ENCODE results near the gene GRIA4. TPM values are rescaled to one million over a fixed set of nuclear protein-coding genes. Genes with fewer than 3 reads are reported as not detected.

GRIA4 gene
- total RNA-seq, 1 donor from 2014 or later, result 8.7 TPM

- TF ChIP-seq CTCF (IDR thresholded peaks at IDR 0.05; ENCODE audit: unreplicated experiment), result no peak
Observed at GRCh38 chr11:105852403-105852802, 242.5 kb downstream of the GRIA4 start.

DNA sequence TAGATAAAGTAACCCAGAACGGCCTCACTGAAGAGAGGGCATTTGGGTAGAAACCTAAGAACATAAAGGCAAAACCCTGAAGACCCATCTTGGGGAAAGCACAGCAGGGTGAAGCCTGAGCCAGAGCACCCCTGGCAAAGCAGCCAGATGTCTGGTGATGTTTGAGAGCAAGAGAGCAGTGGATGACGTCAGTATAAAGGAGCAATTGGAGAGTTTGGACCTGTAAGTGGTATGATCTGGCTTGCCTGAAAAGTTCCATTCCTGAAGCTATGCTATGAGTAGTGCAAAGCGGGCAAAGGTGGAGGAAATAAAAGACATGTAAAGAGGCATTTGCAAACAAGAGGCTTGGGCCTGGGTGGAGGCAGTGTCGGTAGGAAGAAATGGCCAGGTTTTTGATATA, 244.4 kb downstream of the GRIA4 start:
- Mint-ChIP-seq H3K27me3 (ENCODE audit: unreplicated experiment) (no peaks in the 10 kb centered on the region), H3K27ac (ENCODE audit: unreplicated experiment) (no peak overlapping the region), H3K36me3 (ENCODE audit: low read depth, unreplicated experiment) (no peaks in the 10 kb centered on the region), H3K9me3 (ENCODE audit: unreplicated experiment) (no peaks in the 10 kb centered on the region), H3K4me3 (ENCODE audit: unreplicated experiment) (no peak overlapping the region), H3K4me1 (ENCODE audit: unreplicated experiment) (no peaks in the 10 kb centered on the region)
- no peak for DNase-seq (ENCODE audit: low spot score)
- TF ChIP-seq CTCF (IDR thresholded peaks at IDR 0.05; ENCODE audit: unreplicated experiment), result no peak

More at GRCh38 chr11:105852403-105852802, 242.5 kb downstream of the GRIA4 start:
- Mint-ChIP-seq H3K36me3 (ENCODE audit: low read depth, unreplicated experiment) (no peaks in the 10 kb centered on the region), H3K4me1 (ENCODE audit: unreplicated experiment) (no peaks in the 10 kb centered on the region), H3K4me3 (ENCODE audit: unreplicated experiment) (no peak overlapping the region), H3K27me3 (ENCODE audit: unreplicated experiment) (no peaks in the 10 kb centered on the region), H3K9me3 (ENCODE audit: unreplicated experiment) (no peaks in the 10 kb centered on the region), H3K27ac (ENCODE audit: unreplicated experiment) (no peak overlapping the region)
- no peak for DNase-seq (ENCODE audit: low spot score)

- Mint-ChIP-seq H3K27ac (ENCODE audit: unreplicated experiment) (no peak overlapping the region), H3K36me3 (ENCODE audit: low read depth, unreplicated experiment) (no peaks in the 10 kb centered on the region), H3K9me3 (ENCODE audit: unreplicated experiment) (no peaks in the 10 kb centered on the region), H3K4me3 (ENCODE audit: unreplicated experiment) (no peak overlapping the region), H3K27me3 (ENCODE audit: unreplicated experiment) (no peaks in the 10 kb centered on the region), H3K4me1 (ENCODE audit: unreplicated experiment) (no peaks in the 10 kb centered on the region)
- no peak for DNase-seq (ENCODE audit: low spot score)
- no peak for TF ChIP-seq CTCF (IDR thresholded peaks at IDR 0.05; ENCODE audit: unreplicated experiment)
Observed at GRCh38 chr11:105856954-105857353, 247.1 kb downstream of the GRIA4 start.

GRCh38 chr11:105857728-105858127, 247.9 kb downstream of the GRIA4 start:
- Mint-ChIP-seq H3K27me3 (ENCODE audit: unreplicated experiment) (no peaks in the 10 kb centered on the region), H3K9me3 (ENCODE audit: unreplicated experiment) (no peaks in the 10 kb centered on the region), H3K36me3 (ENCODE audit: low read depth, unreplicated experiment) (no peaks in the 10 kb centered on the region), H3K4me1 (ENCODE audit: unreplicated experiment) (no peaks in the 10 kb centered on the region), H3K4me3 (ENCODE audit: unreplicated experiment) (no peak overlapping the region), H3K27ac (ENCODE audit: unreplicated experiment) (no peak overlapping the region)
- DNase-seq (ENCODE audit: low spot score), result no peak
- no peak for TF ChIP-seq CTCF (IDR thresholded peaks at IDR 0.05; ENCODE audit: unreplicated experiment)

DNA sequence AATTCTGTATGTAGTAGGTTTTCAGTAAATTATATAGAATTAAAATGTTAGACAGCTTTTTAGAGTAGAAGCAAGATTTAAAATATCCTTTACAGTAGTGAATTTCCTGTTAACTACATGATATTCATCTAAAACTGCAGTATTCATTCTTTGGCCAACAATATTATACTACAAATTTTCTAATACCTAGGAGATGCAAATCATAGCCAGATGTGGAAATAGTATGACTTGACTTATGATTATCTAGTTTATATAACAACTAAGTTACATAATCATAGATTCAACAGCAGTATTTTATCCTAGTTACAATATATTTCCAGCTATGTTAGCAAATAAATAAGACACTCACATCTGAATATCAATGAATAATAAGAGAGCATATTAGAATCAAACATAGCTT, 249.0 kb downstream of the GRIA4 start:
- H3K4me3 Mint-ChIP-seq (ENCODE audit: unreplicated experiment), result no peak overlapping the region
- H3K9me3 Mint-ChIP-seq (ENCODE audit: unreplicated experiment), result no peaks in the 10 kb centered on the region
- H3K4me1 Mint-ChIP-seq (ENCODE audit: unreplicated experiment), result no peaks in the 10 kb centered on the region
- no peaks in the 10 kb centered on the region for H3K27me3 Mint-ChIP-seq (ENCODE audit: unreplicated experiment)
- H3K36me3 Mint-ChIP-seq (ENCODE audit: low read depth, unreplicated experiment), result no peaks in the 10 kb centered on the region
- no peak overlapping the region for H3K27ac Mint-ChIP-seq (ENCODE audit: unreplicated experiment)
- TF ChIP-seq CTCF (IDR thresholded peaks at IDR 0.05; ENCODE audit: unreplicated experiment), result no peak
- DNase-seq (ENCODE audit: low spot score), result no peak
